Activated naive CD4-positive, alpha-beta T cell treated with anti-CD3 and anti-CD28 coated beads for 36 hours (primary cell): Measurements from ENCODE around the gene RPS24. TPM values are rescaled to one million over a fixed set of nuclear protein-coding genes. Genes with fewer than 3 reads are reported as not detected.

Experiments
- CTCF ChIA-PET: fragments of 350-600 bp; sonication (Branson Sonifier 250); formaldehyde crosslinking; loops from one replicate; lab custom pipeline; 2021; ENCODE audit warnings: antibody characterized with exemption; lab: Charles Lee
- DNase-seq: peaks from one replicate; pipeline ENCODE4 v3.0.0-alpha.2; 2020
- H3K27ac Mint-ChIP-seq: one replicate; pipeline ENCODE4 v1.8.0; 2021; ENCODE audit warnings: mild to moderate bottlenecking, mixed read lengths
- H3K27me3 Mint-ChIP-seq: one replicate; pipeline ENCODE4 v1.8.0; 2021; ENCODE audit warnings: low read depth, mixed read lengths
- H3K36me3 Mint-ChIP-seq: one replicate; pipeline ENCODE4 v1.8.0; 2021; ENCODE audit warnings: low read depth, mixed read lengths
- H3K4me1 Mint-ChIP-seq: one replicate; pipeline ENCODE4 v1.8.0; 2021; ENCODE audit warnings: low read depth, mixed read lengths
- H3K4me3 Mint-ChIP-seq: one replicate; pipeline ENCODE4 v1.8.0; 2021; ENCODE audit warnings: mild to moderate bottlenecking, moderate library complexity, mixed read lengths
- H3K9me3 Mint-ChIP-seq: one replicate; pipeline ENCODE4 v1.8.0; 2021; ENCODE audit warnings: mixed read lengths
- intact Hi-C: fragments of 100-400 bp; cut with micrococcal nuclease; formaldehyde crosslinking; loops from one replicate; pipeline ENCODE4 v1.15.1; 2023
- total RNA-seq, 2 experiments: library from RNA; stranded (reverse); gene quantifications; one replicate each; pipeline ENCODE4 v1.2.3, GENCODE V29; 2021

RPS24 gene
- total RNA-seq, 2 experiments from 2014 or later: 2,424 to 2,524 TPM

DNA sequence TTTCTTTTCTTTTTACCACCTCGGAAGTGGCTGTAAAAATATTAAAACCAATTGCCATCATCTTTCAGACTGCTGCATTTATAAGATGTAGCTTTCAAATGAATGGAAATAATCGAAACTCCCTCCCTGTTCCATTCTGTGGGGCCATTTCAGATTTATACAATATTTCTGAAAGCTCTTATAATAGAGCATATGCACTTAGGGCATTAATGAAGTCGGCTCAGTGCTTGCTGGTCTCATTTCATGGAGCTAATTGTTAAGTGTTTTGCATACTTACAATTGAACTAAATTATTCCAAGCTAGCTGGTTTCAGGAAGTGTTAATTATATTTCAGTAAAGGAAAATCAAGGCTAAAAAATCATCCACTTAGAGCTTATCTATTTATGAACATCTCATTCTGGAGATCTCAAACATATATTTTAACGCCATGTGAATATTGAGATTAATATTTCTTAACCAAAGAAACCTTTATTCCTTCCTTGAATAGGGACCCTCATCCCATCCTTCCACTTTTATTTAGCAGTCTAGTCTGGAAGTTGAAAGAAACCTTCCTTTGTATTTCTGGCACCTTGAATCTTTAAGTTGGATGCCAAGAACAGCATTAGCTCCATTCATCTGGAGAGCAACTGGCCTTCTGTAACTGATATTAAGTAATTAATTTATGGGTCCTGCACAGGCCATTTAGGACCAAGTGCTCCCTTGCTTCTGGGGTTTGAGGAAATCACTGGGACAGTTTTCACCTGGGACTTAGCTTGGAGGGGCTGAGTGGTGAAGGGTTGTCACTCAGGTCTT, 45.1 kb downstream of the RPS24 start:
- no peak overlapping the region for H3K4me3 Mint-ChIP-seq
- H3K4me1 Mint-ChIP-seq: no peaks in the 10 kb centered on the region
- peaks cover 8% of the 10 kb centered on the region for H3K9me3 Mint-ChIP-seq
- CTCF ChIA-PET: no interaction called here
- H3K36me3 Mint-ChIP-seq: no peaks in the 10 kb centered on the region
- no peaks in the 10 kb centered on the region for H3K27me3 Mint-ChIP-seq
- no peak overlapping the region for H3K27ac Mint-ChIP-seq
- intact Hi-C loops: no loop called here
- DNase-seq: no peak

DNA sequence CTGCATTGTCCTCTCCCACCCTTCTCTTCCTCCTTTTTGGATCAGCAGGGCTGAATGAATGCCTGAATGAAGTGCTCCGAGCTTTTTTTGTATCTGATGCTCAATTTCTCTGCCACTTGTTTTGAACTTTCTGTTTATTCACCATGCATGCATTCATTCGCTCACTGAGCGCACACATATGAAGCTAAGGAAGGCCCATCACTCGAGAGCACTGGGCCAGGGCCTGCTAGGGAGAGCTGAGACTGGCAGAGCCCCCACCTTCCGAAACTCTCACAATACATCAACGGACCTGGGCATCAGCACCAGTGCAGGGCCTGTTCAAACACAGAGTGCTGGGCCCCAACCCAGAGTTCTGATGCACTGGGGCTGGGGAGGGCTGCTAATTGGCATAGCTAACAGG, 45.7 kb downstream of the RPS24 start:
- intact Hi-C loops: no loop called here
- no peaks in the 10 kb centered on the region for H3K4me1 Mint-ChIP-seq

DNA sequence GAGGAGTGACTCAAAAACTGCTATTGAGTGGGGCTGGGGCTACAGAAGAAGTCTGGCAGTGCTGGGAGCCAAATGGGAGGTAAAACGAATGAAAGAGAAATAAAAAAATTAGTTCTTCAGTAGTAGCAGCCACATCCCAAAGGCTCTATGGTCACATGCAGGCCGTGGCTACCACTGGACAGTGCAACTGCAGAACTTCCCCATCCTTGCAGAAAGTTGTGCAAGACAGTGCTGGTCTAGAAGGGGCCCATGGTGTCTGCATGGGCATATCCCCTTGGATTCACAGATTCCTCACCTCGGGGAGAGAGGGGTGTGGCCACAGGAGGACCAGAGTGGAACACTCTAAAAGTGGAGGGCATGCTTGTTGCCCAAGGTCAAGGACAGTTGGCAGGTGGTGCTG, 47.6 kb downstream of the RPS24 start:
- Mint-ChIP-seq H3K36me3 (no peaks in the 10 kb centered on the region), H3K4me3 (no peak overlapping the region), H3K4me1 (no peaks in the 10 kb centered on the region), H3K9me3 (peaks cover 4% of the 10 kb centered on the region), H3K27ac (no peak overlapping the region), H3K27me3 (peaks cover 2% of the 10 kb centered on the region)
- intact Hi-C loops: no loop called here
- DNase-seq: no peak
- CTCF ChIA-PET: no interaction called here

More for the DNA sequence above, 45.7 kb downstream of the RPS24 start:
- H3K9me3 Mint-ChIP-seq: peaks cover 5% of the 10 kb centered on the region
- DNase-seq: no peak
- H3K36me3 Mint-ChIP-seq: no peaks in the 10 kb centered on the region
- no peak overlapping the region for H3K27ac Mint-ChIP-seq
- CTCF ChIA-PET: no interaction called here
- no peak overlapping the region for H3K4me3 Mint-ChIP-seq
- no peaks in the 10 kb centered on the region for H3K27me3 Mint-ChIP-seq

DNA sequence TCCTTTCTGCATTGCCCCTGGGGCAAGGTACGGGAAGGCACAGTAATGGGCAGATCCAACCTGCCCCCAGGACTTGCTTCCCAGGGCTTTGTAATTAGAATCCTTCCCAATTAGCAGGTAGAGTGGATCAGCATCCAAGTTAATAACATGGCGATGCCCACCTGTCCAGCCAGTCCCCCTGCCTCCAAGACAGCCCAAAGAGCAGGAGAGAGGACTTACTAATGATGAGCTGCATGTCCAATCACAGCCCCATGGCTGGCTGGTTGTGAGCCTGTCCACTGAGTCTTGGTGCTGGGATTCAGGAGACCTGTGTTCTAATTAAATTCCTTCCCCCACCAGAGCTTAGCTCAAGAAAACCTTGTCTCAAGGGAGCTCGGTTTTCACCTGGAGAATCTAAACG, 49.0 kb downstream of the RPS24 start:
- Mint-ChIP-seq H3K9me3 (no peaks in the 10 kb centered on the region), H3K36me3 (no peaks in the 10 kb centered on the region), H3K27me3 (peaks cover 2% of the 10 kb centered on the region), H3K4me3 (no peak overlapping the region), H3K27ac (no peak overlapping the region), H3K4me1 (no peaks in the 10 kb centered on the region)
- DNase-seq: no peak
- CTCF ChIA-PET: no interaction called here
- intact Hi-C loops: no loop called here

Other genes starting within 250 kb of the RPS24 start
- gene DLG5, start 107.1 kb upstream of the RPS24 start, total RNA-seq: 1 to 10 TPM; 2.6 to 3.3 TPM
- 10 to 100 TPM; 14.1 to 14.2 TPM for gene POLR3A, start 4.3 kb upstream of the RPS24 start, total RNA-seq